GM12878 (cell line): ENCODE data around the gene NAA10. TPM values are rescaled to one million over a fixed set of nuclear protein-coding genes. Genes with fewer than 3 reads are reported as not detected.

Experiments
- ATAC-seq: fragments of 200-7000 bp; cut with Tn5 transposase; 3 replicates; pipeline ENCODE4 v1.9.1; 2020; ENCODE audit warnings: mild to moderate bottlenecking, moderate library complexity
- BruUV-seq: library from RNA; stranded (reverse); fragments of 400-500 nt; replicated peaks from 2 replicates; lab custom pipeline; 2021; lab: Mats Ljungman, UMichigan
- CTCF ChIA-PET: fragments of 300-600 bp; sonication (Branson Sonifier 250); formaldehyde crosslinking; extraction: SDS; loops from one replicate; lab custom pipeline; 2021; ENCODE audit warnings: inconsistent platforms; lab: Yijun Ruan, JAX
- POLR2A ChIA-PET: fragments of 350-600 bp; formaldehyde crosslinking; extraction: SDS; loops from one replicate; lab custom pipeline; 2021; ENCODE audit warnings: inconsistent platforms; lab: Charles Lee
- RAD21 ChIA-PET: fragments of 300-600 bp; sonication (Branson Sonifier 250); formaldehyde crosslinking; loops from one replicate; lab custom pipeline; 2023; ENCODE audit warnings: antibody characterized with exemption; ENCODE audit not compliant: unreplicated experiment; lab: Charles Lee
- SMC1A ChIA-PET: fragments of 300-600 bp; sonication (Branson Sonifier 250); formaldehyde crosslinking; loops from one replicate; lab custom pipeline; 2023; ENCODE audit not compliant: unreplicated experiment, uncharacterized antibody; lab: Charles Lee
- DNase-seq: peaks from one replicate; pipeline ENCODE4 v3.0.0-alpha.2; 2011; ENCODE audit warnings: low read depth, low spot score
- FAIRE-seq: peaks from 3 replicates; lab custom pipeline; 2011; peaks lifted over from hg19 to GRCh38; lab: Jason Lieb, UNC
- H2AFZ ChIP-seq: 2 replicates; pipeline ENCODE4 v1.6.0; 2011; ENCODE audit warnings: low read depth, low read length, control low read depth; ENCODE audit not compliant: control insufficient read depth
- H3K27ac ChIP-seq: 2 replicates; pipeline ENCODE4 v1.5.1; 2011; ENCODE audit warnings: control low read depth; ENCODE audit not compliant: control insufficient read depth, insufficient read depth
- H3K27me3 ChIP-seq, 2 experiments: replicated peaks in 1 of 2; 2 replicates each; pipeline versions ENCODE4 v1.6.0 to v1.6.1; 2011; ENCODE audit warnings: low read length in 1 of 2; ENCODE audit not compliant: control insufficient read depth in 2 of 2, insufficient read depth in 2 of 2
- H3K36me3 ChIP-seq, 2 experiments: 2 replicates each; pipeline ENCODE4 v1.5.1; 2011; ENCODE audit warnings: low read length in 1 of 2; ENCODE audit not compliant: control insufficient read depth in 2 of 2, insufficient read depth in 2 of 2
- H3K4me1 ChIP-seq: 2 replicates; pipeline ENCODE4 v1.6.1; 2011; ENCODE audit warnings: mild to moderate bottlenecking, low read length, moderate library complexity, mixed read lengths; ENCODE audit not compliant: control insufficient read depth, insufficient read depth
- H3K4me2 ChIP-seq: 2 replicates; pipeline ENCODE4 v1.6.0; 2011; ENCODE audit warnings: control low read depth; ENCODE audit not compliant: control insufficient read depth, insufficient read depth
- H3K4me3 ChIP-seq: fragments of 200-600 bp; sonication (generic); 2 replicates; pipeline ENCODE4 v1.5.1; 2016
- H3K79me2 ChIP-seq: 2 replicates; pipeline ENCODE4 v1.6.0; 2011; ENCODE audit warnings: low read length; ENCODE audit not compliant: control insufficient read depth, insufficient read depth
- H3K9ac ChIP-seq: 2 replicates; pipeline ENCODE4 v1.8.0; 2011; ENCODE audit warnings: low read length, control low read depth, mixed read lengths; ENCODE audit not compliant: control insufficient read depth, insufficient read depth
- H3K9me3 ChIP-seq: replicated peaks from 3 replicates; pipeline ENCODE4 v1.5.1; 2011; ENCODE audit warnings: mild to moderate bottlenecking, low read length; ENCODE audit not compliant: control insufficient read depth, insufficient read depth
- H4K20me1 ChIP-seq: 2 replicates; pipeline ENCODE4 v1.6.0; 2011; ENCODE audit not compliant: control insufficient read depth, insufficient read depth
- BMI1 ChIP-seq: fragments of 450-650 bp; IDR thresholded peaks from 2 replicates; pipeline ENCODE4 v1.6.1; 2016; ENCODE audit warnings: mild to moderate bottlenecking, moderate library complexity, borderline replicate concordance
- CREB1 ChIP-seq: IDR thresholded peaks from 2 replicates; pipeline ENCODE4 v1.6.1; 2012; ENCODE audit warnings: low read depth, mild to moderate bottlenecking, inconsistent platforms
- MYC ChIP-seq: IDR thresholded peaks from 2 replicates; pipeline ENCODE4 v1.6.1; 2011; ENCODE audit warnings: mild to moderate bottlenecking, low read length, moderate library complexity, inconsistent platforms; ENCODE audit not compliant: insufficient read depth, insufficient replicate concordance, insufficient read length, severe bottlenecking
- NBN ChIP-seq: fragments of 450-650 bp; IDR thresholded peaks from 2 replicates; pipeline ENCODE4 v1.6.1; 2016
- NFIC ChIP-seq: IDR thresholded peaks from 2 replicates; pipeline ENCODE4 v1.6.1; 2012; ENCODE audit warnings: low read depth, mild to moderate bottlenecking, inconsistent platforms, low read length, moderate library complexity
- POLR2A ChIP-seq: IDR thresholded peaks from 2 replicates; pipeline ENCODE4 v1.6.1; 2011; ENCODE audit warnings: low read depth, mild to moderate bottlenecking, low read length
- SPI1 ChIP-seq: IDR thresholded peaks from 2 replicates; pipeline ENCODE4 v1.6.1; 2011; ENCODE audit warnings: low read depth, mild to moderate bottlenecking, low read length, moderate library complexity, borderline replicate concordance; ENCODE audit not compliant: insufficient read depth
- SREBF1 ChIP-seq: IDR thresholded peaks from 2 replicates; pipeline ENCODE4 v1.6.1; 2012; ENCODE audit warnings: mild to moderate bottlenecking, low read length
- YBX1 ChIP-seq: fragments of 450-650 bp; IDR thresholded peaks from 2 replicates; pipeline ENCODE4 v1.6.1; 2016; ENCODE audit warnings: antibody characterized with exemption
- WGBS: methylation state at CpG from one replicate; pipeline ENCODE4 v1.1.6; 2016; ENCODE audit warnings: low lambda C conversion rate; ENCODE audit not compliant: insufficient replicate concordance, insufficient coverage; ENCODE audit errors: missing lambda C conversion rate; 5-methylcytosine and 5-hydroxymethylcytosine counted together
- in situ Hi-C: fragments of 300-500 bp; cut with MboI; formaldehyde crosslinking; loops from 9 replicates; pipeline ENCODE4 v1.14.3; 2018; ENCODE audit warnings: mixed read lengths
- intact Hi-C: fragments of 100-400 bp; cut with micrococcal nuclease; formaldehyde crosslinking; loops from one replicate; pipeline ENCODE4 v1.14.2; 2022; ENCODE audit not compliant: unreplicated experiment
- polyA plus RNA-seq, 11 experiments: library from polyadenylated mRNA; depleted of rRNA in 4 of 11; unstranded in 6 of 11; stranded (reverse) in 5 of 11; fragments of >200 nt; fragmentation: Nextera tagmentation in 4 of 11; fragmentation: Illumina TruSeq in 1 of 11; extraction: Ambion mirVana in 4 of 11; extraction: Trizol in 1 of 11; gene quantifications; 1 replicate in 1 of 11; 2 replicates in 10 of 11; pipeline versions ENCODE4 v1.2.1 to v1.2.3, GENCODE V29; 2011 to 2016; ENCODE audit warnings: inconsistent platforms in 2 of 11, missing spikeins in 2 of 11, low read depth in 1 of 11
- total RNA-seq, 4 experiments: library from RNA; depleted of rRNA in 3 of 4; stranded (reverse); fragments of >200 nt in 3 of 4; fragmentation: Illumina TruSeq in 1 of 4; extraction: Trizol in 1 of 4; gene quantifications; 2 replicates each; pipeline versions ENCODE4 v1.2.1 to v1.2.3, GENCODE V29; 2013 to 2021
- TF ChIP-seq, protein P1 (sequence below): fragments of 450-650 bp; conservative IDR thresholded peaks from 2 replicates; pipeline ENCODE4 v1.6.1; 2017; ENCODE audit warnings: mild to moderate bottlenecking, moderate library complexity
- TF ChIP-seq, protein P2 (sequence below): fragments of 450-650 bp; IDR thresholded peaks from 2 replicates; pipeline ENCODE4 v1.6.1; 2017; ENCODE audit warnings: mild to moderate bottlenecking

The NAA10 gene
- total and polyA plus RNA-seq, 10 of the 15 experiments (the other 5 are each of a cell fraction or from before 2014, with no cell fraction given): 7.9 to 212 (median 98.9) TPM

DNA sequence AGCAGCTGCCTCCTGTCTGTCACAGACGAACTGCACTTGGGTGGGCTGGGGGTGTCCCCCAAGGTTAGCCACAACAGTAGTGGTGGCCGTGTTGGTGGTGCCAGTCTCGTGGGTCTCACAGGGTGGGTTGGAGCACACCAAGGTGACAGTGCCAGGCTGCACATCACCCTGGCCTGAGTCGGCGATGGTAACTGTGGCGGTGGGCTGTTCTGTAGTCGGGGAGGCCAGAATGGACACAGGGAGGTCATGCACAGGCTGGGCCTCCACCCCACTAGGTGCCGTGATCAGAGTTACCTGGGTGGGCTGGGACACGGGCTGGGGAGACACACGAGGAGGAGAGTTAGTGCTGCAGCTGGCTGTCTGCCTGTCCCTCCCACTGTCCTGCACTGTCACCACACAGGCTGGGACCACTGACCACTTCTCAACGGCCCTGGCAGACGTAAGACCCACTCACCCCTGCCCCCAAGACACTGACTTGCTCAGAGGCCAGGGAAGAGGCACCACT, 20.4 kb upstream of the NAA10 start:
- ATAC-seq (no peak), FAIRE-seq (no peak), DNase-seq (no peak)
- H3K4me2 ChIP-seq: no peak overlapping the region
- H4K20me1 ChIP-seq: no peaks in the 10 kb centered on the region
- SMC1A ChIA-PET: no interaction called here
- in situ Hi-C loops: no loop called here
- no peaks in the 10 kb centered on the region; the same call in 1 of the 2 replicates for H3K79me2 ChIP-seq
- no peak overlapping the region for H3K4me3 ChIP-seq
- POLR2A ChIA-PET: no interaction called here
- H3K4me1 ChIP-seq: no peaks in the 10 kb centered on the region
- RAD21 ChIA-PET: no interaction called here
- H3K27me3 ChIP-seq: no peaks in the 10 kb centered on the region
- 70% methylated on average over 12 of the region's 12 CpGs for WGBS
- H3K27ac ChIP-seq: no peak overlapping the region
- H2AFZ ChIP-seq: no peak overlapping the region
- TF ChIP-seq NFIC (no peak), NBN (no peak), SREBF1 (no peak)
- TF ChIP-seq, protein P1, sequence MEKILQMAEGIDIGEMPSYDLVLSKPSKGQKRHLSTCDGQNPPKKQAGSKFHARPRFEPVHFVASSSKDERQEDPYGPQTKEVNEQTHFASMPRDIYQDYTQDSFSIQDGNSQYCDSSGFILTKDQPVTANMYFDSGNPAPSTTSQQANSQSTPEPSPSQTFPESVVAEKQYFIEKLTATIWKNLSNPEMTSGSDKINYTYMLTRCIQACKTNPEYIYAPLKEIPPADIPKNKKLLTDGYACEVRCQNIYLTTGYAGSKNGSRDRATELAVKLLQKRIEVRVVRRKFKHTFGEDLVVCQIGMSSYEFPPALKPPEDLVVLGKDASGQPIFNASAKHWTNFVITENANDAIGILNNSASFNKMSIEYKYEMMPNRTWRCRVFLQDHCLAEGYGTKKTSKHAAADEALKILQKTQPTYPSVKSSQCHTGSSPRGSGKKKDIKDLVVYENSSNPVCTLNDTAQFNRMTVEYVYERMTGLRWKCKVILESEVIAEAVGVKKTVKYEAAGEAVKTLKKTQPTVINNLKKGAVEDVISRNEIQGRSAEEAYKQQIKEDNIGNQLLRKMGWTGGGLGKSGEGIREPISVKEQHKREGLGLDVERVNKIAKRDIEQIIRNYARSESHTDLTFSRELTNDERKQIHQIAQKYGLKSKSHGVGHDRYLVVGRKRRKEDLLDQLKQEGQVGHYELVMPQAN: no peak
- H3K9me3 ChIP-seq: no peaks in the 10 kb centered on the region
- intact Hi-C loops: no loop called here
- CTCF ChIA-PET: interaction anchor here (1.0 kb wide), 1 partner anchor 12 kb away, joined by 3 read pairs; no protein-coding TSS in a partner anchor
- BruUV-seq: no TSS peak
- no peak overlapping the region for H3K9ac ChIP-seq
- H3K36me3 ChIP-seq: peaks cover 11 to 78% of the 10 kb centered on the region in 2 experiments

DNA sequence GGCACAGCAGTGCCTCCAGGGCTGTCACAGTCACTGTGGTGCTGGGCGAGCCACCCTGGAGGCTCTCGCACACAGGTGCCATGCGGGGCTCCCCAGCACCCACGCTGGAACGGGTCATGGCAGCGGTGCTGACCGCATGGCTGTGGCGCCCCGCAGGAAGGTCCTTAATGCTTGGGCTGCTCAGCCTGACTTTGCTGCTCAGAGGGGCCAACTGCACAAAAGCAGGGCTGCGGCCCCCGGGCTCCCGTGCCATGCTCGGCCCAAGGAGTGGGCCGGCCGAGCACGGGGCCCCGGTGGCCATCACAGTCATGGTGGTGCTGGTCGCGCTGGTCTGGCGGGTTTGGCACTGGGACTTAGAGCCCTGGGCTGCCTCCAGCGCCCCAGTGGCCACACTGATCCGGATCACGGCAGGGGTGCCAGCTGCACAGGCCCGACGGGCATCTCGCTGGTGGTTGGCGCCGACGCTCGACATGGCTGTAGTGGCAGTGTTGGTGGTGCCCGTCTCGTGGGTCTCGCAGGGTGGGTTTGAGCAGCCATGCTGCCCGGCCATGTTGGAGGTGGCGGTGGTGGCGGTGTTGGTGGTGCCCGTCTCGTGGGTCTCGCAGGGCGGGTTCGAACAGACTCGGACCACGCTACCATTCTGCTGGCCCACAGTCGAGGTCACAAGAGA, 19.9 kb upstream of the NAA10 start:
- in situ Hi-C loops: no loop called here
- intact Hi-C loops: loop anchor here (5.0 kb wide), 1 partner anchor 397 kb away; no protein-coding TSS in a partner anchor
- Histone ChIP-seq H3K9me3 (no peaks in the 10 kb centered on the region), H3K79me2 (no peaks in the 10 kb centered on the region; the same call in 1 of the 2 replicates), H2AFZ (no peak overlapping the region), H3K36me3 (peaks cover 11 to 74% of the 10 kb centered on the region in 2 experiments), H3K4me2 (no peak overlapping the region), H3K27ac (no peak overlapping the region), H4K20me1 (no peaks in the 10 kb centered on the region), H3K9ac (no peak overlapping the region), H3K4me3 (no peak overlapping the region), H3K4me1 (no peaks in the 10 kb centered on the region), H3K27me3 (no peaks in the 10 kb centered on the region)
- DNase-seq: no peak
- no peak for ATAC-seq
- ChIA-PET POLR2A (no interaction called here), RAD21 (no interaction called here), SMC1A (no interaction called here), CTCF (no interaction called here)
- TSS peak; percentile 32 for BruUV-seq
- no peak for FAIRE-seq
- TF ChIP-seq, protein P2, sequence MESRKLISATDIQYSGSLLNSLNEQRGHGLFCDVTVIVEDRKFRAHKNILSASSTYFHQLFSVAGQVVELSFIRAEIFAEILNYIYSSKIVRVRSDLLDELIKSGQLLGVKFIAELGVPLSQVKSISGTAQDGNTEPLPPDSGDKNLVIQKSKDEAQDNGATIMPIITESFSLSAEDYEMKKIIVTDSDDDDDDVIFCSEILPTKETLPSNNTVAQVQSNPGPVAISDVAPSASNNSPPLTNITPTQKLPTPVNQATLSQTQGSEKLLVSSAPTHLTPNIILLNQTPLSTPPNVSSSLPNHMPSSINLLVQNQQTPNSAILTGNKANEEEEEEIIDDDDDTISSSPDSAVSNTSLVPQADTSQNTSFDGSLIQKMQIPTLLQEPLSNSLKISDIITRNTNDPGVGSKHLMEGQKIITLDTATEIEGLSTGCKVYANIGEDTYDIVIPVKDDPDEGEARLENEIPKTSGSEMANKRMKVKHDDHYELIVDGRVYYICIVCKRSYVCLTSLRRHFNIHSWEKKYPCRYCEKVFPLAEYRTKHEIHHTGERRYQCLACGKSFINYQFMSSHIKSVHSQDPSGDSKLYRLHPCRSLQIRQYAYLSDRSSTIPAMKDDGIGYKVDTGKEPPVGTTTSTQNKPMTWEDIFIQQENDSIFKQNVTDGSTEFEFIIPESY: no peak
- no peak for TF ChIP-seq CREB1
- no peak for TF ChIP-seq NFIC
- no peak for TF ChIP-seq MYC
- TF ChIP-seq POLR2A: peak; percentile 19; the same call in 1 of the 2 replicates
- TF ChIP-seq BMI1: no peak
- TF ChIP-seq SPI1: no peak
- TF ChIP-seq YBX1: no peak
- WGBS: 94% methylated on average over 41 of the region's 44 CpGs
